NB4 (cell line): ENCODE data around the gene IGSF23.

Experiments used
- MYC ChIP-seq: IDR thresholded peaks from 2 replicates; pipeline ENCODE4 v1.6.1; 2011; ENCODE audit warnings: low read depth, low read length
- TF ChIP-seq, protein P1 (sequence below): IDR thresholded peaks from one replicate; pipeline ENCODE4 v1.5.1; 2012; ENCODE audit warnings: low read depth, low read length
- TF ChIP-seq, protein P2 (sequence below): IDR thresholded peaks from 2 replicates; pipeline ENCODE4 v1.6.1; 2011; ENCODE audit warnings: low read depth, low read length

GRCh38 chr19:44570984-44571684 lies 42.2 kb upstream of the IGSF23 start:
- TF ChIP-seq, protein P1, sequence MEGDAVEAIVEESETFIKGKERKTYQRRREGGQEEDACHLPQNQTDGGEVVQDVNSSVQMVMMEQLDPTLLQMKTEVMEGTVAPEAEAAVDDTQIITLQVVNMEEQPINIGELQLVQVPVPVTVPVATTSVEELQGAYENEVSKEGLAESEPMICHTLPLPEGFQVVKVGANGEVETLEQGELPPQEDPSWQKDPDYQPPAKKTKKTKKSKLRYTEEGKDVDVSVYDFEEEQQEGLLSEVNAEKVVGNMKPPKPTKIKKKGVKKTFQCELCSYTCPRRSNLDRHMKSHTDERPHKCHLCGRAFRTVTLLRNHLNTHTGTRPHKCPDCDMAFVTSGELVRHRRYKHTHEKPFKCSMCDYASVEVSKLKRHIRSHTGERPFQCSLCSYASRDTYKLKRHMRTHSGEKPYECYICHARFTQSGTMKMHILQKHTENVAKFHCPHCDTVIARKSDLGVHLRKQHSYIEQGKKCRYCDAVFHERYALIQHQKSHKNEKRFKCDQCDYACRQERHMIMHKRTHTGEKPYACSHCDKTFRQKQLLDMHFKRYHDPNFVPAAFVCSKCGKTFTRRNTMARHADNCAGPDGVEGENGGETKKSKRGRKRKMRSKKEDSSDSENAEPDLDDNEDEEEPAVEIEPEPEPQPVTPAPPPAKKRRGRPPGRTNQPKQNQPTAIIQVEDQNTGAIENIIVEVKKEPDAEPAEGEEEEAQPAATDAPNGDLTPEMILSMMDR = peak; percentile 59
- TF ChIP-seq MYC = no peak
- TF ChIP-seq, protein P2, sequence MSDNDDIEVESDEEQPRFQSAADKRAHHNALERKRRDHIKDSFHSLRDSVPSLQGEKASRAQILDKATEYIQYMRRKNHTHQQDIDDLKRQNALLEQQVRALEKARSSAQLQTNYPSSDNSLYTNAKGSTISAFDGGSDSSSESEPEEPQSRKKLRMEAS = no peak
